ENCODE results near the gene CP.

GRCh38 chr3:149267565-149267964 is 45.9 kb upstream of the CP start:
- no peak for TF ChIP-seq CTCF (IDR thresholded peaks at IDR 0.05; ENCODE audit: low read length)
- TF ChIP-seq EZH2 (IDR thresholded peaks at IDR 0.05; ENCODE audit: borderline replicate concordance, low read length) = no peak

Data from OCI-LY1 (cell line).